ENCODE data around the gene IKZF4.
"Not testable (repeated sequence)": the region's sequence is repeated elsewhere in the genome, so short reads cannot be mapped to it uniquely, and the experiment has no call there.

Gene IKZF4

DNA sequence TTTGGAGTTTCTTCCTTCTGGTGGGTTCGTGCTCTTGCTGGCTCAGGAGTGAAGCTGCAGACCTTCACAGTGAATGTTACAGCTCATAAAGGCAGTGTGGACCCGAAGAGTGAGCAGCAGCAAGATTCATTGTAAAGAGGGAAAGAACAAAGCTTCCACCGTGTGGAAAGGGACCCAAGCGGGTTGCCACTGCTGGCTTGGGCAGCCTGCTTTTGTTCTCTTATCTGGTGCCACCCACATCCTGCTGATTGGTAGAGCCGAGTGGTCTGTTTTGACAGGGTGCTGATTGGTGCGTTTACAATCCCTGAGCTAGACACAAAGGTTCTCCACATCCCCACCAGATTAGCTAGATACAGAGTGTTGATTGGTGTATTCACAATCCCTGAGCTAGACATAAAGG, 21.3 kb upstream of the IKZF4 start:
- not testable (repeated sequence) for DNase-seq (ENCODE audit: low read depth in 2 of 2)

DNA sequence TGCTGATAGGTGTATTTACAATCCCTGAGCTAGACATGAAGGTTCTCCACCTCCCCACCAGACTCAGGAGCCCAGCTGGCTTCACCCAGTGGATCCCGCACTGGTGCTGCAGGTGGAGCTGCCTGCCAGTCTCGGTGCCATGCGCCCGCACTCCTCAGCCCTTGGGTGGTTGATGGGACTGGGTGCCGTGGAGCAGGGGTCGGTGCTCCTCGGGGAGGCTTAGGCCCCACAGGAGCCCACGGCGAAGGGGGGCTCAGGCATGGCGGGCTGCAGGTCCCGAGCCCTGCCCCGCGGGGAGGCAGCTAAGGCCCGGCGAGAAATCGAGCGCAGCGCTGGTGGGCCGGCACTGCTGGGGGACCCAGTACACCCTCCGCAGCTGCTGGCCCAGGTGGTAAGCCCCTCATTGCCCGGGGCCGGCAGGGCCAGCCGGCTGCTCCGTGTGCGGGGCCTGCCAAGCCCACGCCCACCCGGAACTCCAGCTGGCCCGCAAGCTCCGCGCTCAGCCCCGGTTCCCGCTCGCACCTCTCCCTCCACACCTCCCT, 20.8 kb upstream of the IKZF4 start:
- DNase-seq (ENCODE audit: low read depth in 2 of 2), result not testable (repeated sequence)

DNA sequence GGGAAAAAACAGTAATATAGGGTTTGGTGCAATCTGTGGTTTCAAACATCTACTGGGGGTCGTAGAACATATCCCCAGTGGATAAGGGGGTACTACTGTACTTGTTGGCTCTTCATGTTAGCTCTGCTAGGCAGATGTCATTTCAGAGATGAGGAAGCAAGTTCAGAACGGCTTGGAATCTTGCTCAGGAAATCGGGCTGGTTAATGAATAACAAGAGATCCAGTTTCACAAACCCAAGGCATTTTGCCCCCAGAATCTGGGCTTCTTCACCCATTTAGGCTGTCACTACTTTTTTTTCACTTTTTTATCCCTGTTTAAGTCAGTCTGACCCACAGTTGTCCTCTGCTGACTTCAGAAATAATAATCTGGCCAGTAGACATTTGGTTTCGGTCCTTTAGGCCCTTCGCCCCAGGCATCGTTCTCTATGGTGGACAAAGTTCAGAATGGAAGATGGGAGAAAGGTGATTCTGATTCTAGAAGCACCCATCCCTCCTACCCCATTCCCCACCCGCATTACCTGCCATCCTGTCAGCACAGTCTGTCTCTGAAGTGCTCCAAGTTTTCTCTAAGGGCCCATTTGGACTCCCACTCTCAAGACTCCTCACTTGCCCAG, 19.2 kb upstream of the IKZF4 start:
- no peak for DNase-seq (ENCODE audit: low read depth in 2 of 2)

DNA sequence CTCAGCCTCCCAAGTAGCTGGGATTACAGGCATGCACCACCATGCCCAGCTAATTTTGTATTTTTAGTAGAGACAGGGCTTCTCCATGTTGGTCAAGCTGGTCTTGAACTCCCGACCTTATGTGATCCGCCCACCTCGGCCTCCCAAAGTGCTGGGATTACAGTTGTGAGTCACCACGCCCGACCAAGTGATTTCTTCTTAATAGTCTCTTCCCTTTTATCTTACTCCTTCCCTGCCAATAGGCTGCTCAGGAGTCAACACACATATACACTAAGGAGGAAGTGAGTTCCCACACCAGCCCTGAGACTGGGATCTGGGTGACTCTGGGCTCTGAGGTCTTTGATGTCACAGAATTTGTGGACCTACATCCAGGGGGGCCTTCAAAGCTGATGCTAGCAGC, 17.5 kb upstream of the IKZF4 start:
- DNase-seq (ENCODE audit: low read depth in 2 of 2), result not testable (repeated sequence)

DNA sequence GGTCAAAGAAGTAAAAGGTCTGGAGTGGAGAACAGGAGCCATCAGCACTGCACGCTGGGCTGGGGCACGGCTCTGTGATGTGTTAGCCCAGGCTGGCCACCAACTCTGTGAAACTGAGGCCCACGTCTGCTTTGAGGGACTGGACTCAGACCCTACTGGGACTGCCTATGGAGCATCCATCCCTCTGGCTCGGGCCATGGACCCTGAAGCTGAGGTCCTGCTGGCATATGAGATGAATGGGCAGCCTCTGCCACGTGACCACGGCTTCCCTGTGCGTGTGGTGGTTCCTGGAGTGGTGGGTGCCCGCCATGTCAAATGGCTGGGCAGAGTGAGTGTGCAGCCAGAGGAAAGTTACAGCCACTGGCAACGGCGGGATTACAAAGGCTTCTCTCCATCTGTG, 16.6 kb upstream of the IKZF4 start:
- no peak for DNase-seq (ENCODE audit: low read depth in 2 of 2)

DNA sequence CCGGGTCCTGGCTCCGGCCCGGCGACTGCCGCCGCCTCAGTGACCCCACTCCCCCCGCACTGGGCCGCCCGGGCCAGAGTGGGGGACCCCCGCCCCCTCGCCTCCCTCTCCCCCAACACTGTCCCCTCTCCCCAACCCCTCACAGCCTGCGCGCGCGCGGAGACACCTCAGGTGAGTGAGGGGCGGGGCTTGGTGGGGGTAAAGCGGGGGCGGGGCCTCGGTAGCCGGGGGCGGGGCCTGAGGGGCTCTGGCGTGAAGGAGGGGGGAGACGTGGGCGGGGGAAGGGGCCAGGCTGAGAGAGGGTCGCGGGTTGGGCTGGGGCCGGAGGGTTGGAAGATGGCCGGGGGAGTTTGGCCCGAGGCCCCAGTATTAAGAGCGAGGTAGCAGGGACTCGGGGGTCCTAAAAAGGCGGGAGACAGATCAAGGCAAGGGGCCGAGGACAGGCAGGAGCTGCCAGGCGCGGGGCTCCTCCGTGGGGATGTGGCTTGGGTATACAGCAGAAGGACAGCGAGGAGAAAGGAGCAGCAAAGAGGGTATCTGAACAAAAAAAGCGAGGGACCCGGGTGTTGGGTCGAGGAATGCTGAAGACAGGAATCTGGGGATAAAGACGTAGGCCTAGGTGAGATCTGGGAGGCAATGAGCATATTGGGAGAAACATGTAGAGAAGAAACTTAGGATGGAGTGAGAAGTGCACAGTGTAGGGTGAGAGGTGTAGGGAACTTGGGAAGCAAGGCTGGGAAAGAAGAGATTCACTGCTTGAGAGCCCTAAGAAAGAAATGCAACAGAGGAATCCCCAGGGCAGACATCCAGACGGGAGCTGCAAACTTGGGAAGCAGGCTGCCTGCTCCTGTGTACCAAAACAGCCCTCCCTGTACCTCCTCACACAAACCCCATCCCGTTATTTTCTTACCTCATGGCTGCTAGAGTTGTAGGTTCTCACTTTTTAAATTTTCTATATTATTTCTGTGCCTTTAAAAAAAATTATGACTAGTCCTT, 13.0 kb upstream of the IKZF4 start:
- DNase-seq (ENCODE audit: low read depth in 2 of 2), result peak; percentile 33 to 35

DNA sequence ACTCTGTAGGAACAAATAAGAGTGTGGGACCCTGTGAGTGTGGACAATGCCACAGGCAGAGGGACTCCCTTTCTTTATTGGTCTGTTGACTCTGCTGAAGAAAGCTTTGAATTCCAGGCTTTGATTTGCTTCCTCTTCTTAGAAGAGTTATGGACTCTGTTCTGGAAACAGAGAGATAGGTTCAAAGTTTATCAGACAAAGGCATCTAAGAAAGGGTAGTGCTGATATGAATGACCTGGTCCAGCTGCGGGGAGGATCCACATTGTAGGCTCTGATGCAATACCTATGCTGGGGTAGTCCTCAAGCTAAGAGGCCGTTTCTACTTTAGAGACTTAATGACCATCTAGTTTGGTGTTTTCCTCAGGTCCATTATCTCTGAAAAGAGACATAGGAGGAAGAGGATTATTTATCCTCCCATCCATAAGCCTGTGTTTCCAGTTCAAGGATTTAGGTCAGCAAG, 10.7 kb upstream of the IKZF4 start:
- DNase-seq (ENCODE audit: low read depth in 2 of 2), result no peak

DNA sequence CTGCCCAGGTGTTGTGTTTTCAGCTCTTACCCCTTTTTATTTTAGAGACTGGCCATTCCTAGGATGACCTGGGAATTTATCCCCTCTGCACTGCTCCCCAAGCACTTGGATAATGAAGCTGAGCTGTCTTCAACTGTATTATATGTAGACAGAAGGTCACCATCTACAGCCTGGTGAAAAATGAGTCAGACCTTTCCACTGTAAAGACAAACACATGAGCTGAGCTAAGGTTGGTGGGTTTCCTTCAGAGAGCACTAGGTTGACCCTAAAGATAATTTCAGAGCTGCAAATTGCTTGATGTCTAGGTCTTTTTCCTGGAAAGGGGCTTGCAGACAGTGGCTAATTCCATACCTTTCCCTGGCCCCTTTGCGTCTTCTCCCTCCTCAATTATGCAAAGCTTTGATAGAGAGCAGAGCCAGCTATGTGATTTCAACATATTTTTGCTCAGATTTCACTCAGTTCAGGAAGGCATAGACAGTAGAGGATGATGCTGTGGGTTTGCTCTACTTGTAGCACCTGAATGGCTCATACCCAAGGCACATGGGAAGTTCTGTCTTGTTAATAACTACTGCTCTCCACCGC, 9.2 kb upstream of the IKZF4 start:
- no peak for DNase-seq (ENCODE audit: low read depth in 2 of 2)

DNA sequence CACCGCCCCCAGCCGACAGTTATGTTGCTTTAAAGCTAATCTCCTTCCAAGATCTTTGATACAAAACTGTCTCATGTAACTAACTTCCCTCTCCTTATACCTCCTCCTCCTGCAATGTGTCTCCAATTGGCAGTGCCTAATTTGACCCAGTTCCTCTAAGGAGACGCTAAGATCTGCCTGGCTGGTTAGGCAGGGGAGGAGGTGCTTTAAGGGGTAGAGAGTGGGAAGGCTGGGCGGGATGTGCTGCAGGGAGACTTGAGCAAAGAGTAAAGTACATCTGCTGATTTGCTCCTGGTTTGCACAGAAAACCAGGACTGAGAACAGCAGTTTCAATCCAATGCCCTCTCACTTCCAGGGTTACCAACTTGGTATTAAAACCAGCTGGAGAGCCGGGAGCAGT, 7.4 kb upstream of the IKZF4 start:
- no peak for DNase-seq (ENCODE audit: low read depth in 2 of 2)

DNA sequence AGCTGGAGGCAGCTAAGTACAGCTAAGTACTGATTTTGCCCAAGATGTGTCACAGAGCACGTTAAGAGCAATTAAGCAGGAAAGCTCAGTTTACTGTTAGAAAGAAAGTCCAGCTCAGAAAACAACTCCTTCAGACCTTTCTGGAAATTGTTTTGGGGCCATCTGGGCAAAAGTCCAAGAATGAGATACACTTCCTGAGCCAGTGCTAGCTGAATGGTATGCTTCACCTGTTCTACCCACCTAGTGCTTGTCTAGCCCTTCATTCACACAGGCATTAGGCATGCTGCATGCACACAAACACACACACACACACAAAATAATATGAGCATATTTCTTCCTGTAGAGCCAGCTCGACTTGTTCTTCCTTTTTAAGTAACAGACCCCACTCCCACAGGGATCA, 6.6 kb upstream of the IKZF4 start:
- no peak for DNase-seq (ENCODE audit: low read depth in 2 of 2)

DNA sequence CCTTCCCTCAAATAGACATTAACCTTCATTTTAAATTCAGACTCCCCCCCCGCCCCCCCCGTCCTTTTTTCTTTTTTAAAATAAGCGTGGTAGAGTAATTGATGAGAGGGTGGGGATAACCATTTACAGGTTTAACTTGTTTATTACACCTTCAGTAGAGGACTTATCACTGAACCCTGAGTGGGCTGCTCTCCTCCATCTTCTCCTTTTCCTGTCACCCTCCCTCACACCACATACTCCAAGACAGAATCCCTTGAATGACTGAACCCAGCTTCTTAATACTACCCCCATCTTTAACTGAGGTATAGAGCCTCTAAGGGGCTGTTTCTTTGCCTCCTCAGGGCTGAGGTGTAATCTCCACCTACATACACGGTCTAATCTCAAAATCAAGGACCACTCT, 3.7 kb upstream of the IKZF4 start:
- DNase-seq (ENCODE audit: low read depth in 2 of 2), result no peak

DNA sequence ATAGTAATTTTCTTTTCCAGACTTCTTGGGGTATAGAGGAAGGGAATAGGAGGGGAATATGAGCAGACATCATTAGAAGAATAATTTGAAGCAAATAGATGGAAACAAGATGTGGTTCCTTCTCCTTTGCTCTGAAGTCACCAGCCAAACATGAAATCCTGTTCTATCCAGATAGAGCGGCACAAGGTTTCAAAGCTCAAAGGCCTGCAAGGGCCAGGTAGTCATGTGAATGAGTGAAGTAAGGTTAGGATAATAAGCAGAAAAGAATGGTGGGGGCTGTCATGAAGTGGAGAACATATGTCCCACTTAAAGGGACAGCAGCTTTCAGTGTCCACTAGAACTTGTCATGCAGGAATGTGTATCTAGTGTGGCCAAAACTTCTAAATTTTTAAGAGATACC, 2.5 kb upstream of the IKZF4 start:
- no peak for DNase-seq (ENCODE audit: low read depth in 2 of 2)

DNA sequence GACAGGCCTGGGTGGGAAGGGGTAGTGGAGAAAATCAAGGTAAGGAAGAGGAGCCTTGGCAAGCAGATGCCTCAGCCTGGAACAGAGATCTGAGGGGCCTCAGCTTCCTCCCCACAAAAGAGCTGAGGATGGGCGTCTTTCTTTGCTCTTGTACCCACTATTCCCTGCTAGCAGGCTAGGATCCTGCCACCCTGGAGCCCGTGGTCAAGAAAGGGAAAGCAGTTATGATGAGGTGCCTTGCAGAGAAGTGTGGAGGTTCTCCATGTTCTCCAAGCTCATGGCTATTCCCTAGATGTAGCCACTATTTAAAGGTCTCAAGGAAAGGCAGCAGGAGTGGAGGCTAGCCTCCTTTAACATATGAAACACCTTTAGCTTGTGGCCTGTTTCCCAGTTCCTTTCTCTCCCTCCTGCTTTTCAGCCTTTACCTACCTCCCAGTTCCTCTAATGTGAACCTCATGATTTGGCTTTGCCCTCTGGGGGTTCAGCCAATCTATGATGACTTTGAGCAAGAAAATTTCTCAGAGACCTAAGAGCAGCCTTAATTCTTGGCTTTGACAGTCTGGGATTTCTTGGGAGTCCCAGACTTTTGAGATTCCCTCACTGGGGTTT, 1.1 kb downstream of the IKZF4 start:
- DNase-seq (ENCODE audit: low read depth in 2 of 2), result no peak

DNA sequence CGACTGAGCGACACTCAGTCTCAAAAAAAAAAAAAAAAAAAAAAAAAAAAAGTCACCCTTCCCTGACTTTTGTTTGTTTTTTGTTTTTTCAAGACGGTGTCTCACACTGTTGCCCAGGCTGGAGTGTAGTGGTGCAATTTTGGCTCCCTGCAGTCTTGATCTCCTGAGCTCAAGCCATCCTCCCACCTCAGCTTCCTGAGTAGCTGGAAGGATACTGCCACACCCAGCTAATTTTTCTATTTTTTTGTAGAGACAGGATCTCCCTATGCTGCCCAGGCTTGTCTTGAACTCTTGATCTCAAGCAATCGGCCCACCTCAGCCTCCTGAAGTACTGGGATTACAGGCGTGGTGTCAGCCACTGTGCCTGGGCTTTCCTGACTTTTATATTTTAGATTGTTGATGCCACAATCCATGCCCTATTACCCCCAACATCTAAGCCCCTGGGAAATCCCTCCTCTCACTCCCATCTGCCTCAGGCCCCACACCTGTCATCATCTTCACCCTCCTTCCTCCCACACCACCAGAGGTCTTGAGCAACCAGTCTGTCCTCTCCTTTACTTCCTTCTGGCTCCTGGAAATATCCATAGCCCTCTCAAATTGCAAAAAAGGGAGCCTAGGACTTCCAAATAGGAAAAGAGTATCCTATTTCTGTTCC, 7.8 kb downstream of the IKZF4 start:
- DNase-seq (ENCODE audit: low read depth in 2 of 2), result no peak

DNA sequence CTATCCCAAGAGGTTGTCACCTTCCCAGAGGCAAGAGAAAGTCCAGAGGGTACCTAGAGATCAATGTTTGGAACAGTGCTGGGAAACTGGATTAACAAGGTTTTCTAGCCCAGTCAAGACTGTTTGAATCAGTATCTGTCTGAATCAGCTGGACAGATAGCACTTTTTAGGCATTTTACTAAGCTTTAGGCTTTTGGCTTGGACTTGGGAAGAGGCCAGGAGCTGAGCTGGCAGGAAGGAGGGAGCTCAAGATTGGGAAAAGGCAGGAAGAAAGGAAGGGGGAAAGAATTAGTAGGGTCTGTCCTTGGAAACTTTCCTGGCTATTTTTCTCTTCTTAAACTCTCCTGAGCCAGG, 8.3 kb downstream of the IKZF4 start:
- DNase-seq (ENCODE audit: low read depth in 2 of 2), result no peak

DNA sequence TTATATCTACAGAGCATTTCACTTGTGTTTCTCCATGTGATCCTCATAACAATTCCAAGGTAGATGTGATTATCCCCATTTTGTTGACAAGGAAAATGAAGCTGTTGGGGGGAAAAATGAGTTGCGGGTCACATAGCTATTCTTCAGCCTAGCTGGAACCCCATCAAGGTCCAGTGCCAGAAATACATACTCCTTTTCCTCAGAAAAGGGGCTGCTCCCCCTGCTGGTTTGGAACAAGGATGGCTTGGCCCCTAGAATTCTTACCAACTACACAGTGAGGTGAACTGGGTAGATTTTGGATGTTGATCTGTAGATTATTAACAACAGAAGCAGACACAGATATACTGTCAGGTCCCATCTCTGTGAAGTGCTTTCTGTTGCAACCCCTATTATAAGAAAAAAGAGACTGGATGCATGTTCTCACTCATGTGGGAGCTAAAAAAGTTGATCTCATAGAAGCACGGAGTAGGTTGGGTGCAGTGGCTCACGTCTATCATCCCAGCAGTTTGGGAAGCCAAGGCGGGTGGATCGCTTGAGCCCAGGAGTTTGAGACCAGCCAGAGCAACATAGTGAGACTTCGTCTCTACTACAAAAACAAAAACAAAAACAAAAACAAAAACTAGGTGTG, 8.9 kb downstream of the IKZF4 start:
- DNase-seq (ENCODE audit: low read depth in 2 of 2), result no peak

DNA sequence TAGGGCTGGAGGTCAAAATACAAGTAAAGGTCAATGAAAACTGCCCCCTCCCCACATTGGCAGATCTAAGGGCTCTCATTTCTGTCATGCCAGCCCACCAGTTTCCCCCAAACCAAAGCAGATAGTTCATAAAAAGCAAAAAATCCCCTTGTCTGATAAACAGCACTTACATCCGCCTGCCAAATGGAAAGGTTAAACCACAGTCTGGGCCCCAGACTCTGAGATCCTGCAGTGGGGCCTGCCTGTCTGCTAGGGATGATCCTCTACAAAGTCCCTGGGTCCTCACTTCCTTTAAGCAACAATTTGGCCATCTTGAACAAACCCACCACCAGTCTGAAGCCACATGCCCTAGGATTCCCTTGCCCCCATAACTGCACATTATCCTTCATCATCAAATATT, 11.1 kb downstream of the IKZF4 start:
- no peak for DNase-seq (ENCODE audit: low read depth in 2 of 2)

DNA sequence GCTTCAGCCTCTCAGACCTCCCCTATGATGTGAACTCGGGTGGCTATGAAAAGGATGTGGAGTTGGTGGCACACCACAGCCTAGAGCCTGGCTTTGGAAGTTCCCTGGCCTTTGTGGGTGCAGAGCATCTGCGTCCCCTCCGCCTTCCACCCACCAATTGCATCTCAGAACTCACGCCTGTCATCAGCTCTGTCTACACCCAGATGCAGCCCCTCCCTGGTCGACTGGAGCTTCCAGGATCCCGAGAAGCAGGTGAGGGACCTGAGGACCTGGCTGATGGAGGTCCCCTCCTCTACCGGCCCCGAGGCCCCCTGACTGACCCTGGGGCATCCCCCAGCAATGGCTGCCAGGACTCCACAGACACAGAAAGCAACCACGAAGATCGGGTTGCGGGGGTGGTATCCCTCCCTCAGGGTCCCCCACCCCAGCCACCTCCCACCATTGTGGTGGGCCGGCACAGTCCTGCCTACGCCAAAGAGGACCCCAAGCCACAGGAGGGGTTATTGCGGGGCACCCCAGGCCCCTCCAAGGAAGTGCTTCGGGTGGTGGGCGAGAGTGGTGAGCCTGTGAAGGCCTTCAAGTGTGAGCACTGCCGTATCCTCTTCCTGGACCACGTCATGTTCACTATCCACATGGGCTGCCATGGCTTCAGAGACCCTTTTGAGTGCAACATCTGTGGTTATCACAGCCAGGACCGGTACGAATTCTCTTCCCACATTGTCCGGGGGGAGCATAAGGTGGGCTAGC, 13.9 kb downstream of the IKZF4 start:
- DNase-seq (ENCODE audit: low read depth in 2 of 2), result no peak

DNA sequence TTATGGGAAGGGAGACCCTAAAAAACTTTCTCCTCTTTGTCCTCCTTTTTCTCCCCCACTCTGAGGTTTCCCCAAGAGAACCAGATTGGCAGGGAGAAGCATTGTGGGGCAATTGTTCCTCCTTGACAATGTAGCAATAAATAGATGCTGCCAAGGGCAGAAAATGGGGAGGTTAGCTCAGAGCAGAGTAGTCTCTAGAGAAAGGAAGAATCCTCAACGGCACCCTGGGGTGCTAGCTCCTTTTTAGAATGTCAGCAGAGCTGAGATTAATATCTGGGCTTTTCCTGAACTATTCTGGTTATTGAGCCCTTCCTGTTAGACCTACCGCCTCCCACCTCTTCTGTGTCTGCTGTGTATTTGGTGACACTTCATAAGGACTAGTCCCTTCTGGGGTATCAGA, 16.3 kb downstream of the IKZF4 start:
- DNase-seq (ENCODE audit: low read depth in 2 of 2), result no peak

DNA sequence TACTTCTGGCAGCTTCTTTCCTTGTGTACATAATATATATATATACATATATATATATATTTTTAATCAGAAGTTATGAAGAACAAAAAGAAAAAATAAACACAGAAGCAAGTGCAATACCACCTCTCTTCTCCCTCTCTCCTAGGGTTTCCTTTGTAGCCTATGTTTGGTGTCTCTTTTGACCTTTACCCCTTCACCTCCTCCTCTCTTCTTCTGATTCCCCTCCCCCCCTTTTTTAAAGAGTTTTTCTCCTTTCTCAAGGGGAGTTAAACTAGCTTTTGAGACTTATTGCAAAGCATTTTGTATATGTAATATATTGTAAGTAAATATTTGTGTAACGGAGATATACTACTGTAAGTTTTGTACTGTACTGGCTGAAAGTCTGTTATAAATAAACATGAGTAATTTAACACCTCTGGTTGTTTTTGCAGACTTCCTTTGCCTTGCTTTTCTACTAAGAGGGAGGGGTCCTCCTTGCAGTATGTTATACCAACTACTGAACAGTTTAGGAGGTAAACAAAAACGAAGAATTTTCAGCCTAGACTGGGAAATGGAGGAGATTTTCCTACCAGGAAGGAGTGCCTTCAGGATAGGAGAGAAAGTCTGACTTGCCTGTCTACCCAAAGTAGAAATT, 17.3 kb downstream of the IKZF4 start:
- DNase-seq (ENCODE audit: low read depth in 2 of 2), result no peak

Measured in stimulated activated CD8-positive, alpha-beta memory T cell treated with anti-CD3 and anti-CD28 coated beads, Interleukin-15, amount 100 ng/mL, for 4 hours (primary cell).